Stimulated activated CD4-positive, alpha-beta T cell treated with anti-CD3 and anti-CD28 coated beads, Interleukin-15, amount 100 ng/mL, for 1 hour (primary cell): ENCODE results near the gene IPCEF1.
"Not testable (repeated sequence)": the region's sequence is repeated elsewhere in the genome, so short reads cannot be mapped to it uniquely, and the experiment has no call there.

Source experiments
- DNase-seq, 2 donors: peaks; one replicate each; pipeline ENCODE4 v3.0.0-alpha.2; 2020; ENCODE audit warnings: low read depth in 1 of 2, low spot score in 1 of 2

The IPCEF1 gene

GRCh38 chr6:154249499-154250298, 106.9 kb downstream of the IPCEF1 start:
- DNase-seq = no peak

GRCh38 chr6:154247119-154247861, 109.3 kb downstream of the IPCEF1 start:
- no peak for DNase-seq

GRCh38 chr6:154246723-154247118, 109.9 kb downstream of the IPCEF1 start:
- DNase-seq = no peak

- no peak for DNase-seq
Measured at GRCh38 chr6:154245506-154245905, 111.1 kb downstream of the IPCEF1 start.

- DNase-seq = no peak
Measured at GRCh38 chr6:154243793-154244750, 112.5 kb downstream of the IPCEF1 start.

- DNase-seq = no peak
Measured at GRCh38 chr6:154242617-154243357, 113.8 kb downstream of the IPCEF1 start.

GRCh38 chr6:154241581-154241980, 115.0 kb downstream of the IPCEF1 start:
- no peak for DNase-seq

- not testable (repeated sequence) for DNase-seq
Measured at GRCh38 chr6:154241061-154241460, 115.5 kb downstream of the IPCEF1 start.

GRCh38 chr6:154239392-154239791, 117.2 kb downstream of the IPCEF1 start:
- no peak for DNase-seq

GRCh38 chr6:154238831-154239230, 117.8 kb downstream of the IPCEF1 start:
- DNase-seq = no peak

GRCh38 chr6:154236646-154237301, 119.8 kb downstream of the IPCEF1 start:
- DNase-seq = no peak

- DNase-seq = no peak
Measured at GRCh38 chr6:154234019-154234772, 122.4 kb downstream of the IPCEF1 start.

- DNase-seq = no peak
Measured at GRCh38 chr6:154233383-154233782, 123.2 kb downstream of the IPCEF1 start.

GRCh38 chr6:154232013-154232910, 124.3 kb downstream of the IPCEF1 start:
- DNase-seq = no peak

- no peak for DNase-seq
Measured at GRCh38 chr6:154230910-154231595, 125.5 kb downstream of the IPCEF1 start.

- no peak for DNase-seq
Measured at GRCh38 chr6:154230393-154230792, 126.2 kb downstream of the IPCEF1 start.

- peak in 1 of 2 donors; percentile 39 for DNase-seq
Measured at GRCh38 chr6:154229786-154230185, 126.8 kb downstream of the IPCEF1 start.

- no peak for DNase-seq
Measured at GRCh38 chr6:154228521-154228905, 128.1 kb downstream of the IPCEF1 start.
